Cortex of kidney (tissue), 1 donor: ENCODE results near the gene FKRP.
"Not testable (repeated sequence)": the region's sequence is repeated elsewhere in the genome, so short reads cannot be mapped to it uniquely, and the experiment has no call there.

ENCODE experiments used
- DNase-seq: peaks from one replicate; lab custom pipeline; 2025; lab: John Stamatoyannopoulos, UW

Gene FKRP

DNA sequence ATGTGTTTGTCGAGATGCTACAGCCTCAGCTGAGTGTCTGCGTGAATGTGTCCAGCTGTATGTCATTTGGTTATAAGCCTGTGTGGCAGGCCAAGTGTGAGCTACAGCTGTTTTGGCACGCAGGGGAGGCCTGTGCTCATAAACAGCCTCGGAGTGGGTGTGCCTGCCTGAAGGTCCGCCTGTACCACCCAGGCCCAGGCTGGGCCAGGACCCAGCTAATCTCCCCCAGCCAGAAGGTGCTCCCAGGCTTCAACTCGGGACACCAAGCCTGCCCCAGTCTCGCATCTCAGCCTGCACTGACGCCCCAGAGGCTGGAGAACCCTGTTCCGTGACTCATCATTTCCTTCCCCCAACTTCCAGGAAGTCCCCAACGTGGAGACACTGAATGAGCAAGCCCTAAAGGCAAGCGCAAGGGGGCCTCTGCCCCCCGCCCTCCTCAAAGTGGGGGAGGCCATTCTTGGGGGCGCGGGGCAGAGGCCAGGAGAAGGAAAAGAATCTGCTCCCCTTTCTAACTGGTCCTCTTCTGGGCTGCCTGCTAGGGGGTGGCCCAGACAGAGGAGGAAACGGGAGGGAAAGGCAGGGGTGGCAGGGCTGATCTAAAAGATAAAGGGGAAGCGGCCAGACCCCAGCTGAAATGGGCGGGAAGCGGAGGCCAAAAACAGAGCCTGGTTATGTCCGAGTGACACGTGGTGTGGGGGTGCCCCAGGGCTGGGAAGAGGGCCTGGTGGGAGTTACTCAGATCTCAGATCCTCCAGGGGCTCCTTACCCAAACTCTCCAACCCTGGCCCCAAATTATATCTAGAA, 40.6 kb downstream of the FKRP start:
- no peak for DNase-seq

DNA sequence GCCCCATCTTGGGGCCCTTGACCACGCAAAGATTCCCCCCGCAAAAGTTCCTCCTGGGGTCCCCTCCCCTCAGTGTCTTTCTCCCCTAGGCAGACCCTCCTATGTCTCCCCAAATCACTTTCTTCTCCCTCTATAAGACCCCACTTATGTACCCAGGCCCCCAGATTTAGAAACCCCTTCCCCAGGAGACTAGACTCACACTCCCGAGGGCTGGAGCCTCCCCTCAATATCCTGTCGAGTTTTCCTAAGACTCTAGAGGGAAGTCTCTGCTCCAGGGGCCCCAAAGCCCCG, 41.1 kb downstream of the FKRP start:
- DNase-seq: no peak

DNA sequence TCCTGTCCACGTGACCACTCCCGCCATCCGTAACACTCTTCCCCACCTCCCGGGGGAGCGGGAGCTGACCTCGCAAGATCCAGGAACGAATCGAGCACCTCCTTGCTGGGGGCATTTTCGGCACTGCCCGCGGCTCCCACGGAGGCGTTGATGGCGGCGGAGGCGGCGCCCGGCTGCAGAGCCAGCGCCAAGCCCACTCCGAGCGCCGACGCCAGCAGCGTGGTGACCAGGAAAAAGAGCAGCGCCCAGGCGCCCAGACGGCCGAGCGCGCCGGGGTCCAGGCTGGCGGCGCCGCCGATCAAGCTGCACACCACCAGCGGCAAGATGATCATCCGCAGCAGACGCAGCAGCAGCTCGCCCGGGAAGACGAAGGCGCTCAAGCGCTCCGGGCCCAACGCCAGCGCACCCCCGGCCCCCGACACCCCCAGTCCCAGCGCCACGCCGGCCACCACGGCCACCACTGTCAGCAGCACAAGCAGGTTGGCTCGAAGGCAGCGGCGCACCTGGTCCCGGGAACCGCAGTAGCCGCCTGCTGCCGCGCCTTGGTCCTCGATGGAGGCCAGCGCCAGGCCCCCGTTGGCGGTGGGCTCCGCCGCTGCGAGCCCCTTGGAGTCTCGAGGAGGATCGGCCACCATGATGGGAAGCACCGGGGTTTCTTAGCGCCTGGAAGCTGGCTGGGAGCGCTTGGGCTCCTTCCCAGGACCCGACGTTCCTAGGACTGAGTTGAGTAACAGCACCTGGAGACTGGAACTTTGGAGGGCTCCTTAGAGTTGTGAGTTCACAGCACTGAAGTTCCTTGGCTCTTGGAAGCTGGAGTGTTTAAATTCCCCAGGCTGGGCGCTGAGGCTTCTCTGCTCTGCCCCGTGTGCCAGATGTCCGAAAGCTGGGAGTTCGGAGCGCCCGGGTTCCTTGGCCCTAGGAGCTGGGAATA, 41.7 kb downstream of the FKRP start:
- no peak for DNase-seq

DNA sequence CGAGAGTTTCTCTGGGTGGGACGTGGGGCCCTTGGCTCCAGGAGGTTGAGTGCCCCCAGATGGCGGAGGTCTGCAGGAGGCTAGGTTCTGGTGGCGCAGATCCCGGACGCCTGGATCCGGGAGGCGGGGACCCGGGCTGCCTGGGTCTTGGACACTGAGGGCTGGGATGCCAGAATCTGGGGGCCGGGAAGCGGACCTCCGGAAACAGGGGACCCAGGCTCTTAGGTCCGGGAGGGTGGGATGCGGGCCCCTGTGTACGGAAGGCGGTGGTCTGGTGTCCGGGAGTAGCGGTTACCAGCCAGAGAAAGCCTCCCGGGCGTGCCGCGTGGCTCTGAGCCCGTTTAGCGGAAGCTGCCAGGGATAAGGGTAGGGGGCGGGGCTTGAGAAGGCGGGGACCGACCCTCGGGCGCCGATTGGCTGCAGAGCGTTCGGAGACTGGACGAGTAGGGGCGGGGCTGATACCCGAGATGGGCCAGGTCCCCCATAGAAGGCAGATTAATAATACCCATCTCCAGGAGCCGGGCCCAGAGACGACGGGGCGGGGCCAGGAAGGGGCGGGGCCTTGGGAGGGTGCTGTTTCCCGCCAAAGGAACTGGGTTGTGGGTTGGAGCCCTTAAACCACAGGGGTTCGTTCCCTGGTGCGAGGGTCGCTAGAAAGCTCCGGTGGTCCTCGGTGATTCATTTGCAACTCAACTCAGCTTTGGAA, 42.6 kb downstream of the FKRP start, which contains the start of gene SLC1A5:
SLC1A5 (minus strand) TSS at position 333 of the 706 bp plus-strand sequence. CDS start 629 bp downstream, outside the sequence.
- no peak for DNase-seq

DNA sequence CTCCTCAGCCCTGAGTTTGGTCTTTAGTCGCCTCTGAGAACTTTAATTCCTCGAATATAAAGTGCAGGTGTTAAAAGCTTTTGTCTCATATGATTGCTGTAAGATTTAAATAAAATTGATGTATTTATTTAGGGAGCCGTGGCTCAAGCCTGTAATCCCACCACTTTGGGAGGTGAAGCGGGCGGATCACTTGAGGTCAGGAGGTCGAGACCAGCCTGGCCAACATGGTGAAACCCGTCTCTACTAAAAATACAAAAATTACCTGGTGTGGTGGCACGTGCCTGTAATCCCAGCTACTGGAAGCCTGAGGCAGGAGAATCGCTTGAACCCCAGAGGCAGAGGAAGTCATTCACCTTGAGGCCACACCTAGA, 43.1 kb downstream of the FKRP start:
- DNase-seq: no peak

DNA sequence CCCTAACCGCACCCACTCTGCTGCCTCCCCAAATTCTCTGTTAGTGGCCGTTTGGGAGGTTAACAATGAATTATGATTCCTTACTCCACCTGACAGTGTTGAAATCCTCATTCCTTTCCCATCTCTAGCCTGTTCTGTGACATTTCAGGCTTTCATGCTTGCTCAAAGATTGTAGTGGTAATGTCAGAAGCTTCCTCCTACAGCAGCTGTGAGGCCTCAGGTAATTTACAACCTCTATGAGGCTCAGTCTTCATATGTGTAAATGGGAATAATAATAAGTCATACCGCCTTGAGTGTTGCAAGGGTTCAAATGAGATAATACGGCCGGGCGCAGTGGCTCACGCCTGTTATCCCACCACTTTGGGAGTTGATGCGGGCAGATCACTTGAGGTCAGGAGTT, 43.5 kb downstream of the FKRP start:
- DNase-seq: no peak

DNA sequence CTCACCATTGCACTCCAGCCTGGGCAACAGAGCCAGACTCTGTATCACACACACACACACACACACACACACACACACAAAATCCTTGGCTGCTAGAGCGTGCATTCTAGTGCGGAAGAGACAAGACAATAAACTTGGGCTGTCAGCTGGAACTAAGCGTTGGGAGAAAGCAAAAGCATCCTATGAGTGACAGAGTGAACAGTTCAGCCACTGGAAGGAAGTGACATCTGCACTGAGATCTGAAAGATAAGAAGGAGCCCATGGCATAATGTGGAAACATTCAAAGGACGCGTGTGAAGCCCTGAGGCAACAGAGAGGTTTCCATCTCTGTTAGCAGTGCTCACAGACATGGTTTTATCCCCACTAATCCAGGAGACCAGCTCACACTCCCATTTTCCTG, 46.1 kb downstream of the FKRP start:
- no peak for DNase-seq

DNA sequence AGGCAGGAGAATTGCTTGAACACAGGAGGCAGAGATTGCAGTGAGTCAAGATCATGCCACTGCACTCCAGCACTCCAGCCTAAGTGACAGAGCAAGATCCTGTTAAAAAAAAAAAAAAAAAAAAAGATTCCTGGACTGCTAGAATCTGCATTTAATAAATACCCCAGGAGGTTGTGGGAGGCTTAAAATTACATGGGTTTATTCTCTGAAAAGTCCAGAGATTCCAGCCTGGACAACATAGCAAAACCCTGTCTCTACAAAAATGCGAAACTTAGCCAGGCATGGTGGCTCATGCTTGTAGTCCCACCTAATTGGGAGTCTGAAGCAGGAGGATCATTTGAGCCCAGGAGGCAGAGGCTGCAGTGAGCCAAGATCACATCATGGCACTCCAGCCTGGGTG, 52.0 kb downstream of the FKRP start:
- no peak for DNase-seq

DNA sequence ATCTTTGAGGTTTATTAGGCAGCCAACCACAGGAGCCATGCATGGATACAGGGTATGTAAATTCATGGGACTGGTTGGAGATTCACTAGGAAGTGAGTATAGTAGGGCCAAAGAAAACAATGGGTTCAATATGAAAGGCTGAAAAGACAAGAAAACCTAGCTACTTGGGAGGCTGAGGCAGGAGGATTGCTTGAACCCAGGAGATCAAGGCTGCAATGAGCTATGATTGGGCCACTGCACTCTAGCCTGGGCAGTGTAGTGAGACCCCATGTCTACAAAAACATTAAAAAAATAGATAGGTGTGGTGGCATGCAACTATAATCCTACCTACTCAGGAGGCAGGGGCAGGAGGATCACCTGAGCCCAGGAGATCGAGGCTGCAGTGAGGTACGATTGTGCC, 52.9 kb downstream of the FKRP start:
- DNase-seq: no peak

DNA sequence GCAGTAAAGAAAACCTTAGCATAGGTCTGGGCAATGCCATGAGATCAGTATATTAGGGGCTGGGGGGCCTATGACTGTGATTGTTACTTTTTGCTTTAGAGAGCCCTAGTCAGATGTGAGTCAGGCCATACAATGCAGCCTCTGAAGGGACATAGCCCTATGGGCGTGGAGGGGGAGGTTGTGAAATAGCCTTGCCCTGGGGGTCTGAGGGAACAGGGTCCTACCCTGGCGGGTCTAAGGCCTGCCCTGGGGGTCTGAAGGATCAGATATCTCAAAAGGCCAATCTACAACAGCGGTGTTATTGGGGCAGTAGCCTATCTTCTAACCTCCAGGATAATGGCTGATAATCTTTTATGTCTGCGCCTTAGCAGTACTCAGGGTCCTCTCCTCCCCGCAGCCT, 56.3 kb downstream of the FKRP start:
- no peak for DNase-seq

DNA sequence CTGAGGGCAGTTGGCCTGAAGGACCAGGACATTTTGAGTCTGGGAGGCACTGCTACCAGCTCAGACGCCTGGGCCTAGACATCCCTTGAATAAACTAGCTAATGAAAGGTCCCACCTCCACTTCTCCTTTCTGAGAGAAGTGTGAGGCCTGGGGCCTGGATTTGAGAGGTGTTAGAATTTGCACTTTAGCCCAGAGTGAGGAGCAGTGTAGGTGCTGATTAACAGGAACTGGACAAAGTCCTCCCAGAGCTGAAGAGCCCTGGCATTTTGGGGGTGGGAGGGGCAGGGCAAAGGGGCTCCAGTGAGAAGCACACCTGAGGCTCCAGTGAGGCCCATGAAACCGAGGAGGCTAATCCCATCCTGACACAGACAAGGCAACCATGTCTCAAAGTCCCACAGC, 57.7 kb downstream of the FKRP start:
- DNase-seq: no peak

DNA sequence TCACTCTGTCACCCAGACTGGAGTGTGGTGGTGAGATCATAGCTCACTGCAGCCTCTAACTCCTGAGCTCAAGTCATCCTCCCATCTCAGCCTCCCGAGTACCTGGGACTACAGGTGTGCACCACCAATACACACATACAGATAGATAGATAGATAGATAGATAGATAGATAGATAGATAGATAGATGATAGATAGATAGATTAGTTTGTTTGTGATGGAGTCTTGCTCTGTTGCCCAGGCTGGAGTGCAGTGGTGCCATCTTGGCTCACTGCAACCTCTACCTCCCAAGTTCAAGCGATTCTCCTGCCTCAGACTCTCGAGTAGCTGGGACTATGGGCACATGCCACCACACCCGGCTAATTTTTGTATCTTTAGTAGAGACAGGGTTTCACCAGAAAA, 58.6 kb downstream of the FKRP start:
- not testable (repeated sequence) for DNase-seq

DNA sequence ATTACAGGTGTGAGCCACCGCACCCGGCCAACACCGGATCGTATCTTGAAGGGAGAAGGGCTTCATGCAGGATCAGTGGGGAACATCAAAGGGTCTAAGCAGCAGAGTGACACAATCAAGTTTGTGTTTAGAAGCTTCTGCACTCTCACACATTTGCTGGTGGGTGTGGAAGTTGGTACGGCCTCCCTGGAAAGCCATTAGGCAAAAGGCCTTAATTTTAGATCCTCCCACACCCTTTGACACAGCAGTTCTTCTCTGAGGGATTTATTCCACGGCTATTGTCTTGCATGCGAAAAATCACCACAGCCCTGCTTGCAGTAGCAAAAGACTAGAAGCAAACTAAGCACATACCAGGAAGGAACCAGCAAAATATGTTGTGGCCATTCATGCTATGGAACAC, 60.8 kb downstream of the FKRP start:
- no peak for DNase-seq
